HG03432 (cell line): Measurements from ENCODE around the gene GRIA4.
A peak's percentile ranks its signal among the peaks of the same experiment; 100 is the strongest.
"Not testable (repeated sequence)": the region's sequence is repeated elsewhere in the genome, so short reads cannot be mapped to it uniquely, and the experiment has no call there.

Source experiments
- ATAC-seq: cut with Tn5 transposase; IDR thresholded peaks from one replicate; pipeline ENCODE4 v1.9.1; 2021; ENCODE audit warnings: mild to moderate bottlenecking, moderate library complexity; ENCODE audit not compliant: unreplicated experiment

Gene GRIA4

GRCh38 chr11:105785850-105786249 is 176.0 kb downstream of the GRIA4 start:
- ATAC-seq, result not testable (repeated sequence)

GRCh38 chr11:105786741-105787140 is 176.9 kb downstream of the GRIA4 start:
- no peak for ATAC-seq

DNA sequence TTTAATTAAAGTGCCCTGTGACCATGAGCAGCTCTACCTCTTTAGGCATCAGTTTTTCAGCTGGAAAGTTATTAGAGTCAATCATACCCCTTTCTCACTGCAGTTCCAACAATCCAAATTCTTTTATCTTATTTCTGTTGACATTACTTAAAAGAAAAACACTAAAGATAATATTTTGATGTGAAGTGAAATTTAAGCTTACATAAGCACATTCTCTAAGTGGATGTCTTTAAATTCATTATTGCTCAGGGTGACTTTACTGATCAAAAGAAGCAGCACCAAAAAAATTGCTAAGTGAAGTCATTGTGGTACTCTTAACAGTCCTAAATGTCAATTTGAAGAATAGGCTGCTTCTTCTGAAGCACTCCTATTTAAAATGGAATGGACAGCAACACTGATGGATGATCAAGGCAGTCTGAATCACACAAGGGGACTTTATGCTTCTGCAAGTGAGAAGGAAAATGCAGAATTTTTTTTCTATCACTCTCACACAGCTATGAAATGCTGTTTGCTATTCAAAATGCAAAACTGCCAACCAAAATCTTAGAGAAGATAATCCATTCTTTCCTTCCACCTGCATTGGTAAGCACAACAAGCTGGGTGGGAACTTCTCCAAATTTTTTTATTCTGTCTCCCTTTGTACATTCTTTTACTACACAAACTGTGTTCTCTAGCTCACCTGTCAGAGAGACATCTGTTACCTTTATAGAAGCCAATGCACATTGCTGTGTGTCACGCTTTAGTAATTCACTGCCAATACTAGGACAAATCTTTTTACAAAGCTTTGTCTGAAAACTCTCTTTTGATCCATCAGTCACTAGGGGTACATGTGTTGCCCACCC is 179.9 kb downstream of the GRIA4 start:
- ATAC-seq, result no peak

- ATAC-seq, result no peak
These were observed 181.0 kb downstream of the GRIA4 start for GRCh38 chr11:105790840-105791239.

GRCh38 chr11:105793092-105793491 is 183.2 kb downstream of the GRIA4 start:
- no peak for ATAC-seq

GRCh38 chr11:105799263-105799662 is 189.4 kb downstream of the GRIA4 start:
- ATAC-seq, result no peak

GRCh38 chr11:105799728-105800462 is 190.0 kb downstream of the GRIA4 start:
- no peak for ATAC-seq

- ATAC-seq, result no peak
These were observed 192.5 kb downstream of the GRIA4 start for GRCh38 chr11:105802390-105802789.

DNA sequence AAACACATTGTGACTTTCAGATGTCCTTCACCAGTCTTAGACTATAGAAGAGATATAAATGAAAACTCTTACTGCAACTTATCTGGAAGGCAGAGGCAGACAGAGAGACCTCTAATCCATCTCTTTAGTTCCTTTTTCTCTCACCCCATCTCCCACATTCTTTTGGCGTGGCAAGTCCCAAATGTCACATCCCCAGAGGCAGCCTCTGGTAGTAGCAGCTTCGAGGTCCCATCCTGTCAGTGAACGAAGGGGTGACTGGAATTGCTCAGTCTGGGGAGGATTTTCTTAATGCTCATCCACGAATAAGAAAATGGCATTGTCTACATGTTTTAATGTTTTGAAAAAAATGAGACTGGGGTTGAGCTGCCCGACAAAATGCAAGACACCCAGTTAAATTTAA is 201.4 kb downstream of the GRIA4 start:
- no peak for ATAC-seq

DNA sequence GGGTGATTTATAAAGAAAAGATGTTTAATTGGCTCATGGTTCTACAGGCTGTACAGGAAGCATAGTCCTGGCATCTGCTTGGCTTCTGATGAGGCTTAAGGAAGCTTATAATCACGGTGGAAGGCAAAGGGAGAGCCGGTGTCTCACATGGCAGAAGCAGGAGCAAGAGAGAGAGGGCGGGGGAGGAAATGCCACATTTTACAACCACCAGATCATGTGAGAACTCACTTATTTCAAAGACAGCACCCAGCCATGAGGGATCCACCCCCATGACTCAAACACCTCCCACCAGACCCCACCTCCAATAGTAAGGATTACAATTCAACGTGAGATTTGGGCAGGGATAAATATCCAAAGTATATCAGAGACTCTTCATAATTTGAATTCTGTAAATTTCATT is 211.5 kb downstream of the GRIA4 start:
- no peak for ATAC-seq

DNA sequence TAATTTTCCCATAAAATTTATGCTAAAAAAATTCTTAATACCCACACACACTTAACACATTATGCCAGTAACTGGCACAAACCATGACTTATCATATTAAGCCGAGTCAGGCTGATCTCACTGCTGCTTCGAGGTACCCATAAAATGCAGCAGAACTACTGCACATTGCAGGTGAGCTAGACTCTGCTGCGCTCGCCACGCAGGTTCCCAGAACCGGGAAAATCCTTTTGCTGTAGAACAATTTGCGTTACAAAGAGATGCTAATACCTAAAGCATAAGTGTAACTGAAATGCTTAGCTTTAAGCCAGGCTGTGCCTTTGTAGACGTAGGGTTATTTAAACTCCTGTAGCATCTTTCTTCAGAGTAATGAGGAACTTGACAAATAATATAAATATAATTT is 211.9 kb downstream of the GRIA4 start:
- ATAC-seq, result no peak

DNA sequence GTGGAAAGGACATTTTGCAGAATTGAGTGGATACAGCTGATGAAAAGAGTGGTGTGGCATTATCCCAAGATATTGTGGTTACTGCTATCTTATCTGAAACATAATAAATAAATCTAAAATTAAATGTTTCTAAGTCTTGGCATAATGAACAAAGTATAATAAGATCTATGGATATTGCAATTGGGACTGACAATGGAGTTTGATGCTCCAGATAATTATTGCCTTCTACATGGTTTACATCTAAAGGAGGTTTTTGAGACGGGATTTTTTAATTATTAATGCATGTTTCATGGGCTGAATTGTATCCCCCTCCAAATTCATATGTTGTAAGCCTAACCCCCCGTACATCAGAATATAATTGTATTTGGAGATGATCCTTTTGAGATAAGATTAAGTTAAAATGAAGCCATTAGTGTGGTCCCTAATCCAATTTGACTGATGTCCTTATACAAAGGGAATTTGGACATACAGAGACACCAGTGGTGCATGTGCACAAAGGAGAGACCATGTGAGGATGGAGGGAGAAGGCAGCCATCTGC is 213.7 kb downstream of the GRIA4 start:
- ATAC-seq, result no peak

- no peak for ATAC-seq
These were observed 214.7 kb downstream of the GRIA4 start for GRCh38 chr11:105824457-105825013.

DNA sequence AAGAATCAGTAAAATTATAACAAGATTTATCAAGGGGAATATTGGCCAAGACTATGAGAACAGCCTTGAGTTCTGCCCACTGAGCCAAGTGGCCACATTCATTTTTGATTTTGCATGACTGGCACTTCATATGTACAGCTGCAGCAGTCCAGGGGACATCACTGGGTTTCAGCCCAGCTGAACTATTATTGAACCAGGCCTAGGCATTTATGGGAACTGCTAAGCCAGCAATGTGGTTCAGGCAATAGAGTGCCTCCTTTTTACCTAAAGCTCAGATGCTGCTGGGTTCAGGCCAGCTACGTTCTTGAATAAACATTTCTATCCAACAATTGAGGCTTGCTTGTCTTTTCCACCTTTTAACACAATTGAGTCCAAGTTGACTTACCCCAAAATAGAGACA is 215.3 kb downstream of the GRIA4 start:
- no peak for ATAC-seq

- ATAC-seq, result no peak
These were observed 218.0 kb downstream of the GRIA4 start for GRCh38 chr11:105827906-105828305.

DNA sequence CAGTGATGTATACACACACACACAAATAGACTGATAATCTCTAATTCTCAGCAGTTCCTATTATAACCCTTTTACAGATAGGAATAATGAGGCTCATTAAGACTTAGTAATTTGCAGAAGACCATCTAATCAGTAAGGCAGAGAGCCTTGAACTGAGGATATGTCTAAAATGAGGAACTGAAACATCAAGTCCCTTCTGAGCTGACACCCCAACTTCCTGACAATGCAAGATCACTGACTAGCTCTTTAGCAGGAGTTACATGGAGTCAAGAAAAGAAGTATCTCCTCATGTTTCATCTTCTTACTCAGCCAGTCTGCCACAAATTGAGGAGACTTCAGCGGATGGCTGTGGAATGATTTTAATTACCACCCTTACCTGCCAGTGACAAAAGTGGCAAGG is 219.2 kb downstream of the GRIA4 start:
- peak; percentile 91 for ATAC-seq

GRCh38 chr11:105834461-105834860 is 224.6 kb downstream of the GRIA4 start:
- ATAC-seq, result no peak

GRCh38 chr11:105838668-105839384 is 229.0 kb downstream of the GRIA4 start:
- peak; percentile 74 for ATAC-seq

- ATAC-seq, result no peak
These were observed 230.5 kb downstream of the GRIA4 start for GRCh38 chr11:105840391-105840790.

GRCh38 chr11:105852403-105852802 is 242.5 kb downstream of the GRIA4 start:
- ATAC-seq, result no peak

DNA sequence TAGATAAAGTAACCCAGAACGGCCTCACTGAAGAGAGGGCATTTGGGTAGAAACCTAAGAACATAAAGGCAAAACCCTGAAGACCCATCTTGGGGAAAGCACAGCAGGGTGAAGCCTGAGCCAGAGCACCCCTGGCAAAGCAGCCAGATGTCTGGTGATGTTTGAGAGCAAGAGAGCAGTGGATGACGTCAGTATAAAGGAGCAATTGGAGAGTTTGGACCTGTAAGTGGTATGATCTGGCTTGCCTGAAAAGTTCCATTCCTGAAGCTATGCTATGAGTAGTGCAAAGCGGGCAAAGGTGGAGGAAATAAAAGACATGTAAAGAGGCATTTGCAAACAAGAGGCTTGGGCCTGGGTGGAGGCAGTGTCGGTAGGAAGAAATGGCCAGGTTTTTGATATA is 244.4 kb downstream of the GRIA4 start:
- no peak for ATAC-seq
